ENCODE data around the gene RICTOR. TPM values are rescaled to one million over a fixed set of nuclear protein-coding genes. Genes with fewer than 3 reads are reported as not detected.

RICTOR gene
- polyA plus RNA-seq, 3 donors: 3.5 to 12.8 (median 7.0) TPM

DNA sequence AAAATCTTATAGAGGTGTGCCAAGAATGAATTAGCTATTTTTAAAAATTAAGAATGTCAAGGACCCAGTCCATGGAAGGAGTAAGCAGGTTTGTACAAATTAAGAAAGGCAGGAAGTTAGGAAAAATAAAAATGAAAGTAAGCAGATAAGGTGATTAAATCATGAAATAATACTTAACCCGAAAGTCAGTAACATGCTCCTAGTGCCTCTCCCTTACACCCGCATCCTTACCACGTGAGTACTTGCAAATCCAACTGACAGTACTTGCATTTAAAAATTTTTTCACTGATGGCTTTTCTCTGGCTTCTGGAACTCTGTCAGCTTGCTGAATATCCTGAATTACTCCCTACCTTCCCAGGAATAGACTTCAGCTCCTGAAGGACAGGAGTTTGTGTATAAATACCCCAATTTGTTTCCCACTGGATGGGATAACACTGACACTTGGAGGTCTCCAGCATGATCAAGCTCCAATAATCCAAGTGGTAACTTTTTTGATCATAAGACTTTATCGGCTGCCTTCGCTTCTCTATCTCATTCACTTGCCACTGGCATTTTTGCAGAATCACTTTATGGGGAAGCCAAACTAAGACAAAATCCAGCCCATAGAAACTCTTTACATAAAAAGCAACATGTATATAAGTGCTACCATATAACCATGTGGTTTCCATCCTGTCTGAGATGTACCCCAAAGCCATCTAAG, 41.6 kb upstream of the RICTOR start:
- Histone ChIP-seq H3K9ac (ENCODE audit: insufficient read depth, low read length, poor library complexity, severe bottlenecking) (no peak overlapping the region), H2AFZ (ENCODE audit: insufficient read depth, low read depth, low read length, poor library complexity, severe bottlenecking) (no peak overlapping the region), H3K27ac (ENCODE audit: low read depth in 1 of 2, low read length in 2 of 2) (no peak overlapping the region), H3K4me2 (replicated peaks; ENCODE audit: extremely low read depth, low read length, poor library complexity, severe bottlenecking) (no peak overlapping the region), H3K36me3 (replicated peaks in 1 of 2; ENCODE audit: control insufficient read depth in 1 of 2, insufficient read depth in 2 of 2, low read length in 2 of 2) (peaks cover 99 to 100% of the 10 kb centered on the region in 2 donors), H3K4me3 (replicated peaks in 1 of 3; ENCODE audit: low read depth in 2 of 3, low read length in 3 of 3) (no peak overlapping the region), H3K4me1 (ENCODE audit: control insufficient read depth in 1 of 2, insufficient read depth in 2 of 2, low read length in 2 of 2) (no peaks in the 10 kb centered on the region), H4K20me1 (ENCODE audit: insufficient read depth, low read length) (peaks cover 95% of the 10 kb centered on the region), H3K27me3 (ENCODE audit: control insufficient read depth in 2 of 2, insufficient read depth in 2 of 2, low read length in 2 of 2) (no peaks in the 10 kb centered on the region), H3K79me2 (ENCODE audit: insufficient read depth, low read length) (no peaks in the 10 kb centered on the region), H3K9me3 (replicated peaks in 1 of 2; ENCODE audit: control insufficient read depth in 1 of 2, insufficient read depth in 1 of 2, low read length in 2 of 2) (no peaks in the 10 kb centered on the region)
- no peak overlapping the region for H3K4me3 Mint-ChIP-seq
- WGBS (ENCODE audit: insufficient coverage): 78% methylated on average over 3 of the region's 5 CpGs
- no peak for TF ChIP-seq CTCF (IDR thresholded peaks at IDR 0.05)
- H3K9me3 Mint-ChIP-seq: no peaks in the 10 kb centered on the region
- no peak for DNase-seq
- no peak overlapping the region for H3K27ac Mint-ChIP-seq
- H3K4me1 Mint-ChIP-seq: no peaks in the 10 kb centered on the region
- H3K36me3 Mint-ChIP-seq: peaks cover 77 to 88% of the 10 kb centered on the region in 2 donors
- peaks cover 0 to 2% (median 0%) of the 10 kb centered on the region in 3 donors for H3K27me3 Mint-ChIP-seq (ENCODE audit: low read depth in 3 of 3)
- intact Hi-C loops (cut with micrococcal nuclease): no loop called here

GRCh38 chr5:39114155-39114554, 40.0 kb upstream of the RICTOR start:
- Histone ChIP-seq H3K4me1 (ENCODE audit: control insufficient read depth in 1 of 2, insufficient read depth in 2 of 2, low read length in 2 of 2) (no peaks in the 10 kb centered on the region), H3K9me3 (replicated peaks in 1 of 2; ENCODE audit: control insufficient read depth in 1 of 2, insufficient read depth in 1 of 2, low read length in 2 of 2) (no peaks in the 10 kb centered on the region), H3K9ac (ENCODE audit: insufficient read depth, low read length, poor library complexity, severe bottlenecking) (no peak overlapping the region), H2AFZ (ENCODE audit: insufficient read depth, low read depth, low read length, poor library complexity, severe bottlenecking) (no peak overlapping the region), H3K36me3 (replicated peaks in 1 of 2; ENCODE audit: control insufficient read depth in 1 of 2, insufficient read depth in 2 of 2, low read length in 2 of 2) (peaks cover 99 to 100% of the 10 kb centered on the region in 2 donors), H3K27ac (ENCODE audit: low read depth in 1 of 2, low read length in 2 of 2) (no peak overlapping the region), H3K4me2 (replicated peaks; ENCODE audit: extremely low read depth, low read length, poor library complexity, severe bottlenecking) (no peak overlapping the region), H3K27me3 (ENCODE audit: control insufficient read depth in 2 of 2, insufficient read depth in 2 of 2, low read length in 2 of 2) (no peaks in the 10 kb centered on the region), H4K20me1 (ENCODE audit: insufficient read depth, low read length) (peaks cover 98% of the 10 kb centered on the region), H3K4me3 (replicated peaks in 1 of 3; ENCODE audit: low read depth in 2 of 3, low read length in 3 of 3) (no peak overlapping the region), H3K79me2 (ENCODE audit: insufficient read depth, low read length) (no peaks in the 10 kb centered on the region)
- intact Hi-C loops (cut with micrococcal nuclease): no loop called here
- no peaks in the 10 kb centered on the region for H3K9me3 Mint-ChIP-seq
- 100% methylated on average over 2 of the region's 4 CpGs for WGBS (ENCODE audit: insufficient coverage)
- DNase-seq: no peak
- H3K4me3 Mint-ChIP-seq: no peak overlapping the region
- TF ChIP-seq CTCF (IDR thresholded peaks at IDR 0.05): no peak
- H3K27ac Mint-ChIP-seq: no peak overlapping the region
- H3K36me3 Mint-ChIP-seq: peaks cover 82 to 87% of the 10 kb centered on the region in 2 donors
- no peaks in the 10 kb centered on the region for H3K4me1 Mint-ChIP-seq
- peaks cover 0 to 2% (median 0%) of the 10 kb centered on the region in 3 donors for H3K27me3 Mint-ChIP-seq (ENCODE audit: low read depth in 3 of 3)

Data from CD14-positive monocyte (primary cell).